Measurements from ENCODE around the gene CCNJL. TPM values are rescaled to one million over a fixed set of nuclear protein-coding genes. Genes with fewer than 3 reads are reported as not detected.

Gene CCNJL
- total RNA-seq, 2 donors from 2014 or later = not detected

DNA sequence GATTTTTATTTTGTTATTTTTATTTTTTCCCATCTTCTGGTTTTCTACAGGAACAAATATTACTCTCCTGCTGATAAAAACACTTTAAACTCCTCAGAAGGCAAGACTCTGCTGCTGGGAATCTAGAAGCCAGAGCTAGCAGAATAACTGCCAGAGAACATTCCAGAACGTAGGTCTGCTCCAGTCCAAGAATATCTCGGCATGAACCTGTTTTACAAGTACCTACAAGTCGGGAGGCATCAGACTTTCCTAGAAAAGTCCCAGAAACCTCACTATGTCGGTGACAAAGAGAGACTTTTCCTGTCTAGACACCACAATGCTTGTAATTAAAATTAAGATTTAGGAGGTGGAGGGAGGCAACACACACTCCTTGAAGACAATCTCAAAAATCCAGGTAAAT, 41.7 kb downstream of the CCNJL start:
- H3K36me3 Mint-ChIP-seq (ENCODE audit: low read depth) = no peaks in the 10 kb centered on the region
- no peak overlapping the region for H3K27ac Mint-ChIP-seq
- no peak overlapping the region for H3K4me3 Mint-ChIP-seq
- no peak for ATAC-seq (replicated peaks)
- H3K27me3 Mint-ChIP-seq = peaks cover 7% of the 10 kb centered on the region
- no peaks in the 10 kb centered on the region for H3K9me3 Mint-ChIP-seq
- H3K4me1 Mint-ChIP-seq = no peaks in the 10 kb centered on the region

- H3K4me1 Mint-ChIP-seq = no peaks in the 10 kb centered on the region
- no peak overlapping the region for H3K4me3 Mint-ChIP-seq
- no peak overlapping the region for H3K27ac Mint-ChIP-seq
- peaks cover 11% of the 10 kb centered on the region for H3K27me3 Mint-ChIP-seq
- H3K36me3 Mint-ChIP-seq (ENCODE audit: low read depth) = no peaks in the 10 kb centered on the region
- H3K9me3 Mint-ChIP-seq = no peaks in the 10 kb centered on the region
- no peak for ATAC-seq (replicated peaks)
These were observed 43.3 kb downstream of the CCNJL start for GRCh38 chr5:160269017-160269416.

- Mint-ChIP-seq H3K27me3 (peaks cover 12% of the 10 kb centered on the region), H3K4me1 (no peaks in the 10 kb centered on the region), H3K4me3 (no peak overlapping the region), H3K36me3 (ENCODE audit: low read depth) (no peaks in the 10 kb centered on the region), H3K27ac (no peak overlapping the region), H3K9me3 (no peaks in the 10 kb centered on the region)
- ATAC-seq (replicated peaks) = no peak
These were observed 44.2 kb downstream of the CCNJL start for GRCh38 chr5:160268121-160268520.

DNA sequence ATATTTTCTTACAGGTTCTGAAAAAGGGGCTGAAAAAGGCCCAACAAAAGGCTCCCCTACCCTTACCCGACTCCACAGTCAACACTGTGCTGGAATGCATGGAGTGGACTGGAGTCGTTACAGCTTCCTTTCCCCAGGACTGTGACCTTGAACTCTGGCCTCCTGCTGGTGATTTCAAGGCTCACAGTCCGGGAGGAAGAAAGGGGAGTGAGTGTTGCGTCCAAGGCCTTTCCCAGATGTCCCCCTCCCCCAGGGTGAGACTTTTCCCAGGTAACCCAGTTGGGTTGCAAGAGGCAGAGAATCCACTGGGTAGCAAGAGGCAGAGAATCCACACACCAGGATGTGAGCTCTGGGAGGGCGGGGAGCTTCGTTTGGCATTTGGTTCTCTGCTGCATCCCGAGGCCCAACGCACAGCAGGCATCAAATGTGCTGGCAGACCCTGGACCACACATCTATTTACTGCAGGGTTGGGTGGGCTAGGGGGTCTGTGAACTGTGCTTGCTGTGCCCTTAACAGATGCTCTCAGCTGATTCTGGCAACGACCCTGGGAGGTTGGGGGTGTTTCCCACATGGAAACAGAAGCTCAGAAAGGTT, 45.5 kb downstream of the CCNJL start:
- no peak overlapping the region for H3K4me3 Mint-ChIP-seq
- H3K4me1 Mint-ChIP-seq = no peaks in the 10 kb centered on the region
- no peaks in the 10 kb centered on the region for H3K9me3 Mint-ChIP-seq
- no peak for ATAC-seq (replicated peaks)
- H3K27me3 Mint-ChIP-seq = peaks cover 20% of the 10 kb centered on the region
- no peak overlapping the region for H3K27ac Mint-ChIP-seq
- no peaks in the 10 kb centered on the region for H3K36me3 Mint-ChIP-seq (ENCODE audit: low read depth)

DNA sequence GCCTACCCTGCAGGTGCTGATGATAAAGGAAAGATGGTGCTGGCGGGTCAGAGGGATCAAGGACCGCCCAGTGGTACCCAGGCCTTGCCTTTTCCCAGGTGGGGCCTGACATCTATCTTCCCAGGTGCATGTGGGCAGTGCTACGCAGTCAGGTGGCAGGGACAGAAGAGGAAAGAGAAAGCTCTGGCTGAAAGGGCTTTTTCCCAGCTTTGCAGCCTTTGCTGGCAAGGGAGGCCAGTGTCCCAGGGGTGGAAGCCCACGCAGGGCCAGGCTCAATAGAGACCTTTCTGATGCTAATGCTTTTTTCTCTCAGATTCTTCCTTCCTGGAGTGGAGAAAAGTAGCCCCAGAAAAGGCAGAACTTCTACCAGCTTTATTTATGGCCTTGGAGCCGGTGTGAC, 46.3 kb downstream of the CCNJL start:
- H3K4me3 Mint-ChIP-seq = no peak overlapping the region
- H3K4me1 Mint-ChIP-seq = no peaks in the 10 kb centered on the region
- no peaks in the 10 kb centered on the region for H3K36me3 Mint-ChIP-seq (ENCODE audit: low read depth)

GRCh38 chr5:160263326-160263855, 49.0 kb downstream of the CCNJL start:
- no peak for ATAC-seq (replicated peaks)
- Mint-ChIP-seq H3K27ac (no peak overlapping the region), H3K27me3 (peaks cover 32% of the 10 kb centered on the region), H3K4me3 (no peak overlapping the region), H3K9me3 (no peaks in the 10 kb centered on the region), H3K4me1 (no peaks in the 10 kb centered on the region), H3K36me3 (ENCODE audit: low read depth) (no peaks in the 10 kb centered on the region)

More for the DNA sequence above, 46.3 kb downstream of the CCNJL start:
- no peak overlapping the region for H3K27ac Mint-ChIP-seq
- no peaks in the 10 kb centered on the region for H3K9me3 Mint-ChIP-seq
- H3K27me3 Mint-ChIP-seq = peaks cover 28% of the 10 kb centered on the region
- no peak for ATAC-seq (replicated peaks)

- no peak for ATAC-seq (replicated peaks)
- Mint-ChIP-seq H3K27ac (no peak overlapping the region), H3K4me1 (no peaks in the 10 kb centered on the region), H3K36me3 (ENCODE audit: low read depth) (no peaks in the 10 kb centered on the region), H3K27me3 (peaks cover 32% of the 10 kb centered on the region), H3K9me3 (no peaks in the 10 kb centered on the region), H3K4me3 (no peak overlapping the region)
These were observed 50.0 kb downstream of the CCNJL start for GRCh38 chr5:160262151-160263074.

GRCh38 chr5:160260881-160261815, 51.2 kb downstream of the CCNJL start:
- Mint-ChIP-seq H3K9me3 (no peaks in the 10 kb centered on the region), H3K4me3 (no peak overlapping the region), H3K4me1 (no peaks in the 10 kb centered on the region), H3K27me3 (peaks cover 29% of the 10 kb centered on the region), H3K27ac (no peak overlapping the region), H3K36me3 (ENCODE audit: low read depth) (no peaks in the 10 kb centered on the region)
- ATAC-seq (replicated peaks) = no peak

DNA sequence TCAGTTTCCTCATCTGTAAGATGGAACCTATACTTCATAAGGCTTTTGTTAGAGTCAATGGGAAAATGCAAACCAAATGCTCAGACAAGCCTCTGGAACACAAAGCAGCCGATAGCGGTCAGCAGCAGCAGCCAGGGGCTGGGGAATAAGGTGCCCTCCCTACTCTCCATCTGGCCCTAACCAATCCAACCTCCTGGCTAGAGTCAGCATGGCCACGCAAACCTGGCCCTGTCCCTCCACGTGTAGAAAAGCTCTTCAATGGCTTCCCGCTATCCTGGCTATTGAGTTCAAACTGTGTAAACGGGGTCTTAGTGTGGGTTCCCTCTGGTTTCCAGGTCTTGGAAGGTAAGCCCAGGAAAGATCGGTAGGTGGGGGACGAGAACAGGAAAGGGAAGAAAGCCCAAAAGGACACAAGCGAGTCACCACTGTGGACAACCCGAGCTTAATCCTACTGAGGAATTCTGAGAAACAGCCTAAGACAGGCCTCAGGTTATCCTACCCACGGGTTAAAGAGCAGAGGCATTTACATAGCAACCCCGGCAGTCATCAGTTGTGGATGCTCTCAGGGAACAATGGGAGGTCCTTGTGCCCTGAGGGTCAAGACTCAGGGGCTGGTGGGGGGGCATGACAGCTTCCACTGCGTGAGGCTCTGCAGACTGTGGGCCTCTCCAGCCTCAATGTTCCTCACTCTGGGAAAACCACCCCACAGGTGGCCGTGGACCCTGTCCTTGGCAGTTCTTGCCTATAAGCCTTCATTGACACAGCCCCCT, 52.2 kb downstream of the CCNJL start:
- Mint-ChIP-seq H3K27me3 (peaks cover 29% of the 10 kb centered on the region), H3K27ac (no peak overlapping the region), H3K9me3 (no peaks in the 10 kb centered on the region), H3K4me1 (no peaks in the 10 kb centered on the region), H3K36me3 (ENCODE audit: low read depth) (no peaks in the 10 kb centered on the region), H3K4me3 (no peak overlapping the region)
- ATAC-seq (replicated peaks) = no peak

GRCh38 chr5:160259341-160259740, 53.0 kb downstream of the CCNJL start:
- H3K27me3 Mint-ChIP-seq = peaks cover 26% of the 10 kb centered on the region
- no peak overlapping the region for H3K27ac Mint-ChIP-seq
- no peak overlapping the region for H3K4me3 Mint-ChIP-seq
- no peaks in the 10 kb centered on the region for H3K36me3 Mint-ChIP-seq (ENCODE audit: low read depth)
- H3K9me3 Mint-ChIP-seq = no peaks in the 10 kb centered on the region
- ATAC-seq (replicated peaks) = no peak
- H3K4me1 Mint-ChIP-seq = no peaks in the 10 kb centered on the region

DNA sequence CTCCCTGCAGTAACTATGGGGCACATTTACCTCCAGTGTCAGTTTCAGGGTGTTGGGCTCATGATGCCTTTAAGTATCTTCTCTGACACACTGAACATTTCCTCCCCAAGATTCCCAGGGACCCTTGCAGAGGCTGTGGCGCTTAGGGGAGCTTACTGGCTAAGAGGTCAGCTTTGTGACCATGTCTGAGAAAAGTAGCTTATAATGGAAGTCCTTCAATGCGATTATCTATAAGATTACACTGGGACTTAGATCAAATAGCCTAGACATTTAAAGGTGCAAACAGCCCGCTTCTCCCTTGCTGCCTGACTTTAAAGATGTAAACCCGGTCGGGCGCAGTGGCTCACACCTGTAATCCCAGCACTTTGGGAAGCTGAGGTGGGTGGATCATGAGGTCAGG, 57.7 kb downstream of the CCNJL start:
- Mint-ChIP-seq H3K4me3 (no peak overlapping the region), H3K27me3 (no peaks in the 10 kb centered on the region), H3K4me1 (no peaks in the 10 kb centered on the region), H3K9me3 (no peaks in the 10 kb centered on the region), H3K36me3 (ENCODE audit: low read depth) (no peaks in the 10 kb centered on the region), H3K27ac (no peak overlapping the region)
- no peak for ATAC-seq (replicated peaks)

GRCh38 chr5:160253441-160253840, 58.9 kb downstream of the CCNJL start:
- ATAC-seq (replicated peaks) = no peak
- H3K9me3 Mint-ChIP-seq = no peaks in the 10 kb centered on the region
- H3K4me1 Mint-ChIP-seq = no peaks in the 10 kb centered on the region
- no peak overlapping the region for H3K4me3 Mint-ChIP-seq
- H3K27me3 Mint-ChIP-seq = no peaks in the 10 kb centered on the region
- no peak overlapping the region for H3K27ac Mint-ChIP-seq
- H3K36me3 Mint-ChIP-seq (ENCODE audit: low read depth) = no peaks in the 10 kb centered on the region

DNA sequence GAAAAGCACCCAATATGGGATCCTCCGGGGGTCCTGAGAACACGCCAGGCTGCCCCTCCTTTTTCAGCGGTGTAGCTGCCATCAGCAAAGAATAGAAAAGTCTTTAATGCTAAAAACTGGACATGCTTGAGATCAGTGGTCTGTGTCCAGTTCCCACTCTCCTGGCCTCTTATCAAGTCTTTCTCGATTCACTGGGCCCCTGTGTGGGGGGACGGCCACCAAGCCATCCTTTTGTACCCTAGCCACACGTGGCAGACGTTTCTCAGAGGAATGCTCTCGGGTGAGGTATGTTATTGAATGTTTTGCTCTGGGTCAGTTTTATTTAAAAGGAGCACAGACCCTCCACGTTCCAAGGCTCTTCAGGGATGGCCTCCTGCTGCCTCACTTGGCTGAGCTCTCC, 59.4 kb downstream of the CCNJL start:
- no peak overlapping the region for H3K4me3 Mint-ChIP-seq
- H3K9me3 Mint-ChIP-seq = no peaks in the 10 kb centered on the region
- no peak overlapping the region for H3K27ac Mint-ChIP-seq
- ATAC-seq (replicated peaks) = no peak
- H3K36me3 Mint-ChIP-seq (ENCODE audit: low read depth) = no peaks in the 10 kb centered on the region
- H3K27me3 Mint-ChIP-seq = no peaks in the 10 kb centered on the region
- H3K4me1 Mint-ChIP-seq = no peaks in the 10 kb centered on the region
